Neutrophil (primary cell): ENCODE results near the gene SSC4D.

Source experiments
- H3K27ac ChIP-seq: fragments of 200-600 bp; sonication (generic); 2 replicates; pipeline ENCODE4 v1.5.1; 2016; ENCODE audit warnings: mild to moderate bottlenecking, moderate library complexity
- H3K27me3 ChIP-seq: fragments of 200-600 bp; sonication (generic); 2 replicates; pipeline ENCODE4 v1.6.0; 2016; ENCODE audit warnings: mild to moderate bottlenecking
- H3K36me3 ChIP-seq: fragments of 200-600 bp; sonication (generic); 2 replicates; pipeline ENCODE4 v1.5.1; 2017
- H3K4me1 ChIP-seq, 2 experiments: fragments of 200-600 bp in 1 of 2; sonication (generic) in 1 of 2; 1 replicate in 1 of 2; 2 replicates in 1 of 2; pipeline versions ENCODE4 v1.5.1 to v1.6.1; 2013 to 2016; ENCODE audit warnings: low read depth in 1 of 2, low read length in 1 of 2, mild to moderate bottlenecking in 1 of 2, moderate library complexity in 1 of 2; ENCODE audit not compliant: control insufficient read depth in 1 of 2, insufficient read depth in 1 of 2
- H3K4me3 ChIP-seq, 2 experiments: fragments of 200-600 bp in 1 of 2; sonication (generic) in 1 of 2; 1 replicate in 1 of 2; 2 replicates in 1 of 2; pipeline ENCODE4 v1.5.1; 2013 to 2016; ENCODE audit warnings: low read depth in 1 of 2, low read length in 1 of 2, mild to moderate bottlenecking in 1 of 2, moderate library complexity in 1 of 2
- H3K9me3 ChIP-seq: fragments of 200-600 bp; sonication (generic); 2 replicates; pipeline ENCODE4 v1.5.1; 2016
- TF ChIP-seq, protein P1 (sequence below): fragments of 200-600 bp; sonication (generic); IDR thresholded peaks from 2 replicates; pipeline ENCODE4 v1.5.1; 2016; ENCODE audit warnings: antibody characterized with exemption

SSC4D gene

DNA sequence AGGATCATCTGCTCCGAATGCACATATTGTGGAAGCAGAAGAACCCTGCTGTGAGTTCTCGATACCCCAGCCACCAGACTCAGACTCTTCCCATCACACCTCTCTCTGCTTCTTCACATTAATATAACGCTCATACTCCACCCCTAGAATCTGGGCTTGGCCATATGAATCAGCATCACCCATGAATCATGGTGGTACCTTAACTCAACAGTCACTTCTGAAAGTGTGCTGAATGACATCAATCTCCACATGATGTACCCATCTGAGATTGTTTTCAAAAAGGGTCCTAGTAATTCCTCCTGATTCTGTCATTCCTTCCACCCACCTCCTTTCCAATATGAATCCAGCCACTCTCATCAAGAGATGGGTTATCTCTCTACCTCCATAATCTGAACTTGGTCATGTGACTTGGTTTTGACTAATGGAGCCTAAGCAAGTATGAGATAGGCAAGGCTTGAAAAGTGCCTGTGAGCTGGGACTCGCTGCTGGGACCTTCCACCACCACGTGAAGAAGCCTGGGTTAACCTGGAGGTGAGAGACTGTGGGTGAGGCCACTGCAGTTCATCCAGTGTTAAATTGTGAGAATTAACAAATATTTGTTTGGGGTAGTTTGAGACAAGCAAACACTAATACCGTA, 66.1 kb downstream of the SSC4D start:
- Histone ChIP-seq H3K27ac (no peak overlapping the region), H3K27me3 (no peaks in the 10 kb centered on the region), H3K4me1 (peaks cover 16 to 23% of the 10 kb centered on the region in 2 experiments), H3K4me3 (no peak overlapping the region), H3K9me3 (no peaks in the 10 kb centered on the region), H3K36me3 (peaks cover 32% of the 10 kb centered on the region)
- TF ChIP-seq, protein P1, sequence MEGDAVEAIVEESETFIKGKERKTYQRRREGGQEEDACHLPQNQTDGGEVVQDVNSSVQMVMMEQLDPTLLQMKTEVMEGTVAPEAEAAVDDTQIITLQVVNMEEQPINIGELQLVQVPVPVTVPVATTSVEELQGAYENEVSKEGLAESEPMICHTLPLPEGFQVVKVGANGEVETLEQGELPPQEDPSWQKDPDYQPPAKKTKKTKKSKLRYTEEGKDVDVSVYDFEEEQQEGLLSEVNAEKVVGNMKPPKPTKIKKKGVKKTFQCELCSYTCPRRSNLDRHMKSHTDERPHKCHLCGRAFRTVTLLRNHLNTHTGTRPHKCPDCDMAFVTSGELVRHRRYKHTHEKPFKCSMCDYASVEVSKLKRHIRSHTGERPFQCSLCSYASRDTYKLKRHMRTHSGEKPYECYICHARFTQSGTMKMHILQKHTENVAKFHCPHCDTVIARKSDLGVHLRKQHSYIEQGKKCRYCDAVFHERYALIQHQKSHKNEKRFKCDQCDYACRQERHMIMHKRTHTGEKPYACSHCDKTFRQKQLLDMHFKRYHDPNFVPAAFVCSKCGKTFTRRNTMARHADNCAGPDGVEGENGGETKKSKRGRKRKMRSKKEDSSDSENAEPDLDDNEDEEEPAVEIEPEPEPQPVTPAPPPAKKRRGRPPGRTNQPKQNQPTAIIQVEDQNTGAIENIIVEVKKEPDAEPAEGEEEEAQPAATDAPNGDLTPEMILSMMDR, result no peak

GRCh38 chr7:76342222-76342621, 67.3 kb downstream of the SSC4D start:
- H3K4me3 ChIP-seq, result no peak overlapping the region
- H3K36me3 ChIP-seq, result peaks cover 32% of the 10 kb centered on the region
- H3K9me3 ChIP-seq, result no peaks in the 10 kb centered on the region
- peak overlapping the region; percentile 41 for H3K27ac ChIP-seq
- H3K4me1 ChIP-seq, result peaks cover 8 to 17% of the 10 kb centered on the region in 2 experiments
- TF ChIP-seq, protein P1, result no peak
- H3K27me3 ChIP-seq, result no peaks in the 10 kb centered on the region

GRCh38 chr7:76340617-76341131, 68.8 kb downstream of the SSC4D start:
- no peak overlapping the region for H3K4me3 ChIP-seq
- H3K27me3 ChIP-seq, result no peaks in the 10 kb centered on the region
- TF ChIP-seq, protein P1, result no peak
- peaks cover 0 to 8% of the 10 kb centered on the region in 2 experiments for H3K4me1 ChIP-seq
- H3K27ac ChIP-seq, result no peak overlapping the region
- no peaks in the 10 kb centered on the region for H3K9me3 ChIP-seq
- peaks cover 26% of the 10 kb centered on the region for H3K36me3 ChIP-seq
